B cell (primary cell): ENCODE data around the gene RIT2. TPM values are rescaled to one million over a fixed set of nuclear protein-coding genes. Genes with fewer than 3 reads are reported as not detected.

Experiments used
- ATAC-seq: fragments of 200-7000 bp; cut with Tn5 transposase; one replicate; pipeline ENCODE4 v1.10.0; 2021; ENCODE audit warnings: low read depth, mild to moderate bottlenecking, moderate number of reproducible peaks, moderate library complexity
- CTCF ChIA-PET: fragments of 350-600 bp; sonication (Branson Sonifier 250); formaldehyde crosslinking; loops from one replicate; lab custom pipeline; 2021; ENCODE audit warnings: antibody characterized with exemption, inconsistent platforms; lab: Charles Lee
- POLR2A ChIA-PET: fragments of 350-600 bp; sonication (Branson Sonifier 250); formaldehyde crosslinking; loops from one replicate; lab custom pipeline; 2021; ENCODE audit warnings: antibody characterized with exemption; lab: Charles Lee
- DNase-seq: peaks from one replicate; pipeline ENCODE4 v3.0.0; 2013
- H2AFZ ChIP-seq: 2 replicates; pipeline ENCODE4 v1.6.1; 2012; ENCODE audit warnings: mild to moderate bottlenecking, low read depth, low read length; ENCODE audit not compliant: insufficient read depth, poor library complexity, severe bottlenecking
- H3K27ac ChIP-seq, 2 donors: 1 replicate in 1 of 2; 2 replicates in 1 of 2; pipeline ENCODE4 v1.5.1; 2012 to 2013; ENCODE audit warnings: low read length in 2 of 2, mild to moderate bottlenecking in 2 of 2, moderate library complexity in 1 of 2
- H3K27me3 ChIP-seq, 4 experiments: fragments of 200-600 bp in 1 of 4; sonication (generic) in 1 of 4; replicated peaks in 1 of 4; 1 replicate in 2 of 4; 2 replicates in 2 of 4; pipeline versions ENCODE4 v1.6.1 to v1.7.0; 2013 to 2016; ENCODE audit warnings: low read length in 3 of 4, mild to moderate bottlenecking in 2 of 4, mixed read lengths in 1 of 4, moderate library complexity in 1 of 4; ENCODE audit not compliant: insufficient read depth in 4 of 4, control insufficient read depth in 3 of 4; ENCODE audit errors: control extremely low read depth in 1 of 4
- H3K36me3 ChIP-seq, 2 experiments: replicated peaks in 1 of 2; 1 replicate in 1 of 2; 2 replicates in 1 of 2; pipeline versions ENCODE4 v1.6.1 to v1.7.1; 2013; ENCODE audit warnings: low read length in 1 of 2; ENCODE audit not compliant: insufficient read depth in 2 of 2, control insufficient read depth in 1 of 2; ENCODE audit errors: control extremely low read depth in 1 of 2, extremely low read depth in 1 of 2
- H3K4me1 ChIP-seq, 2 donors: fragments of 200-600 bp in 1 of 2; sonication (generic) in 1 of 2; 1 replicate in 1 of 2; 2 replicates in 1 of 2; pipeline versions ENCODE4 v1.5.1 to v1.6.1; 2013 to 2017; ENCODE audit warnings: low read length in 2 of 2; ENCODE audit not compliant: control insufficient read depth in 2 of 2, insufficient read depth in 2 of 2
- H3K4me2 ChIP-seq: replicated peaks from 2 replicates; pipeline ENCODE3; 2012; ENCODE audit warnings: mild to moderate bottlenecking, low read depth, low read length; ENCODE audit not compliant: poor library complexity, severe bottlenecking
- H3K4me3 ChIP-seq, 5 experiments: fragments of 200-600 bp in 1 of 5; sonication (generic) in 1 of 5; 1 replicate in 3 of 5; 2 replicates in 2 of 5; pipeline versions ENCODE4 v1.5.1 to v1.7.0; 2011 to 2016; ENCODE audit warnings: low read length in 4 of 5, mild to moderate bottlenecking in 4 of 5, low read depth in 2 of 5, control low read depth in 1 of 5, moderate library complexity in 1 of 5; ENCODE audit not compliant: insufficient read depth in 1 of 5; ENCODE audit errors: control extremely low read depth in 1 of 5, extremely low read depth in 1 of 5
- H3K79me2 ChIP-seq: fragments of 200-600 bp; sonication (generic); one replicate; pipeline ENCODE4 v1.6.0; 2016; ENCODE audit warnings: low read length; ENCODE audit not compliant: control insufficient read depth, insufficient read depth
- H3K9ac ChIP-seq: fragments of 200-600 bp; sonication (generic); 2 replicates; pipeline ENCODE4 v1.6.1; 2017; ENCODE audit warnings: mild to moderate bottlenecking, low read length, moderate library complexity
- H3K9me3 ChIP-seq, 3 donors: one replicate each; pipeline versions ENCODE4 v1.6.1 to v1.7.1; 2013; ENCODE audit warnings: low read length in 2 of 3; ENCODE audit not compliant: control insufficient read depth in 2 of 3, insufficient read depth in 1 of 3; ENCODE audit errors: control extremely low read depth in 1 of 3
- H4K20me1 ChIP-seq: 2 replicates; pipeline ENCODE4 v1.6.0; 2012; ENCODE audit warnings: mild to moderate bottlenecking, low read length; ENCODE audit not compliant: insufficient read depth, control insufficient read depth, poor library complexity, severe bottlenecking
- H3K27ac Mint-ChIP-seq: one replicate; pipeline ENCODE4 v1.8.0; 2021; ENCODE audit warnings: mixed read lengths
- H3K27me3 Mint-ChIP-seq: one replicate; pipeline ENCODE4 v1.8.0; 2021; ENCODE audit warnings: mixed read lengths
- H3K4me1 Mint-ChIP-seq: one replicate; pipeline ENCODE4 v1.8.0; 2021; ENCODE audit warnings: mixed read lengths
- H3K4me3 Mint-ChIP-seq: one replicate; pipeline ENCODE4 v1.8.0; 2021; ENCODE audit warnings: mixed read lengths
- H3K9me3 Mint-ChIP-seq: one replicate; pipeline ENCODE4 v1.8.0; 2022; ENCODE audit warnings: mixed read lengths; ENCODE audit not compliant: insufficient read depth
- EZH2 ChIP-seq: IDR thresholded peaks from 2 replicates; pipeline ENCODE4 v1.6.1; 2012; ENCODE audit warnings: borderline replicate concordance, low read depth, mild to moderate bottlenecking, moderate library complexity, low read length; ENCODE audit not compliant: insufficient read depth, poor library complexity, severe bottlenecking
- intact Hi-C: fragments of 100-400 bp; cut with micrococcal nuclease; formaldehyde crosslinking; loops from one replicate; pipeline ENCODE4 v1.10.0; 2022
- polyA plus RNA-seq: library from polyadenylated mRNA; depleted of rRNA; stranded (reverse); fragments of >200 nt; gene quantifications from 2 replicates; pipeline ENCODE4 v1.2.3, GENCODE V29; 2012
- total RNA-seq, 2 donors: library from RNA; stranded (reverse); fragments of 120-200 nt in 1 of 2; gene quantifications; 1 replicate in 1 of 2; 2 replicates in 1 of 2; pipeline versions ENCODE4 v1.2.3 to v1.2.4, GENCODE V29; 2013 to 2022
- TF ChIP-seq, protein P1 (sequence below): fragments of 200-600 bp; IDR thresholded peaks from one replicate; pipeline ENCODE4 v1.8.0; 2022; ENCODE audit warnings: antibody characterized with exemption, mild to moderate bottlenecking

The RIT2 gene
- total and polyA plus RNA-seq, 2 donors (not counting 1 experiment from before 2014, with no cell fraction given) = not detected

DNA sequence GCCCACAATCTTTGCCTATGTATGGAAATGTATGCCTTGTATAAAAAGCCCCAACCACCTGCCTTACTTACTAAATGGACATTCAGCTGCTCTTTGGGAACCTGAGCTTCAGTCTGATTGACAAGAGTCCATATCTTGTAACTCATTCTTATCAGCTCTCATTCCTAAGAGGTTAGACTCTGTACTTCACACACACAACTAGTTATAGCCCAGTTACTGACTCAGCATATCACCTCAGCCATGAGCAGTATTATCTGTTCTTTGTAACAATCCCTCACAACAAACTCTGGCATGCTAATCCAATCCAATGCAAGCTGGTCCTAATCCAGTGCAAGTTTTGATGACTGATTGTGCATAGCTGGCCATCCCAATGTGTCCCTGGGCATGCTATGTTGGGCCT lies 250.6 kb downstream of the RIT2 start:
- no peak for DNase-seq
- Histone ChIP-seq H3K27ac (no peak overlapping the region), H3K4me3 (no peak overlapping the region), H3K4me2 (no peak overlapping the region), H3K79me2 (no peaks in the 10 kb centered on the region), H2AFZ (no peak overlapping the region), H3K27me3 (no peaks in the 10 kb centered on the region), H3K9ac (no peak overlapping the region), H3K4me1 (no peaks in the 10 kb centered on the region), H4K20me1 (no peaks in the 10 kb centered on the region), H3K36me3 (no peaks in the 10 kb centered on the region), H3K9me3 (no peaks in the 10 kb centered on the region)
- POLR2A ChIA-PET = no interaction called here
- Mint-ChIP-seq H3K27ac (no peak overlapping the region), H3K27me3 (no peaks in the 10 kb centered on the region), H3K9me3 (peaks cover 1% of the 10 kb centered on the region), H3K4me1 (no peaks in the 10 kb centered on the region), H3K4me3 (no peak overlapping the region)
- CTCF ChIA-PET = no interaction called here
- TF ChIP-seq, protein P1, sequence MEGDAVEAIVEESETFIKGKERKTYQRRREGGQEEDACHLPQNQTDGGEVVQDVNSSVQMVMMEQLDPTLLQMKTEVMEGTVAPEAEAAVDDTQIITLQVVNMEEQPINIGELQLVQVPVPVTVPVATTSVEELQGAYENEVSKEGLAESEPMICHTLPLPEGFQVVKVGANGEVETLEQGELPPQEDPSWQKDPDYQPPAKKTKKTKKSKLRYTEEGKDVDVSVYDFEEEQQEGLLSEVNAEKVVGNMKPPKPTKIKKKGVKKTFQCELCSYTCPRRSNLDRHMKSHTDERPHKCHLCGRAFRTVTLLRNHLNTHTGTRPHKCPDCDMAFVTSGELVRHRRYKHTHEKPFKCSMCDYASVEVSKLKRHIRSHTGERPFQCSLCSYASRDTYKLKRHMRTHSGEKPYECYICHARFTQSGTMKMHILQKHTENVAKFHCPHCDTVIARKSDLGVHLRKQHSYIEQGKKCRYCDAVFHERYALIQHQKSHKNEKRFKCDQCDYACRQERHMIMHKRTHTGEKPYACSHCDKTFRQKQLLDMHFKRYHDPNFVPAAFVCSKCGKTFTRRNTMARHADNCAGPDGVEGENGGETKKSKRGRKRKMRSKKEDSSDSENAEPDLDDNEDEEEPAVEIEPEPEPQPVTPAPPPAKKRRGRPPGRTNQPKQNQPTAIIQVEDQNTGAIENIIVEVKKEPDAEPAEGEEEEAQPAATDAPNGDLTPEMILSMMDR = no peak
- no peak for TF ChIP-seq EZH2
- intact Hi-C loops = no loop called here
- no peak for ATAC-seq

DNA sequence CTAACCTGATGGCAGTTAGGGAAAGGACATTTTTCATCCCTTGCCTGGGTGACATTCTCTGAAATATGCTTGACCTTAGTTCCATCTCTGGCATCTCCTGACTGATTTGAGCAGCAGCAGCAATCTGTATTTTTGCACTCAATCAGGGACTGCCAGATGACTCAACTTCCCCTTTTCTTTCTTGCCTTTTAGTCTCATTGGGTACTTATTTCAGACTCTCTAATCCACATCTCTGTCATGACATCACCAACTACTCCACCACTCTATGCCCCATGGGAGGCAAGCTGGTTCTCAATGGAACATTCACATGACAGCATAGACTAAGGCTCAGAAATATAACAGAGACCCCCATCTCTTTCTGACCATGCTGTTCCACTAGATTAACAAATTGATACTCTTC lies 254.2 kb downstream of the RIT2 start:
- Histone ChIP-seq H3K36me3 (no peaks in the 10 kb centered on the region), H4K20me1 (no peaks in the 10 kb centered on the region), H3K9ac (no peak overlapping the region), H3K27ac (no peak overlapping the region), H3K79me2 (no peaks in the 10 kb centered on the region), H3K4me1 (no peaks in the 10 kb centered on the region), H3K9me3 (peaks cover 0 to 2% (median 0%) of the 10 kb centered on the region in 3 donors), H2AFZ (no peak overlapping the region), H3K4me2 (no peak overlapping the region), H3K27me3 (no peaks in the 10 kb centered on the region), H3K4me3 (no peak overlapping the region)
- Mint-ChIP-seq H3K4me1 (no peaks in the 10 kb centered on the region), H3K4me3 (no peak overlapping the region), H3K27me3 (no peaks in the 10 kb centered on the region), H3K9me3 (no peaks in the 10 kb centered on the region), H3K27ac (no peak overlapping the region)
- intact Hi-C loops = no loop called here
- DNase-seq (no peak), ATAC-seq (no peak)
- ChIA-PET POLR2A (no interaction called here), CTCF (no interaction called here)
- TF ChIP-seq EZH2 = no peak
